GM19324 (cell line): ENCODE measurements around the gene RCN1.
"Not testable (repeated sequence)": the region's sequence is repeated elsewhere in the genome, so short reads cannot be mapped to it uniquely, and the experiment has no call there.

Experiments used
- ATAC-seq: cut with Tn5 transposase; IDR thresholded peaks from one replicate; pipeline ENCODE4 v1.9.1; 2021; ENCODE audit warnings: mild to moderate bottlenecking, moderate library complexity; ENCODE audit not compliant: unreplicated experiment, low FRiP score

Gene RCN1

GRCh38 chr11:32073644-32074026, 17.2 kb upstream of the RCN1 start:
- ATAC-seq: no peak

GRCh38 chr11:32079553-32079952, 11.3 kb upstream of the RCN1 start:
- ATAC-seq: no peak

GRCh38 chr11:32080361-32080980, 10.4 kb upstream of the RCN1 start:
- no peak for ATAC-seq

DNA sequence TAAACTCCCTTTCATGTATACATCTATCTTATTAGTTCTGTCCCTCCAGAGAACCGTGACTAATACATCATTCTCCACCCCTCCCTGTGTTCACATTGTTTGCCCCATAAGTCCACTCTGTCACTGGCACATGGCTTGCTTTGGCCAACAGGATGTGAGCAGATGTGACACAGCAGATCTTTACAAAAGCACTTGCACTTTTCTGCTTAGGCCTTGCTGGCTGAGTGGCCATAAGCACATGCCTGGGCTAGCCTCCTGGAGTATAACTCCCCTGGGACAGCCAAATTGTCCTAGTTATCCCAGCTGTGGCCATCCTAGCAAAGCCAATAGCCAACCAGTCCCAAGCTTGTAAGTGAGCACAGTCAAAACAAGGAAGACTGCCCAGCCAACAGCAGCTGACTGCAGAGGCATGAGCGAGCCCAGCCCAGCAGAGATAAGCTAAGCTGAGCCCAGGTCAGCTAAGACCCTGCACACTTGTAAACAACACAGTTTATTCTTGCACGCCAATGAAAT, 9.7 kb upstream of the RCN1 start:
- ATAC-seq: peak; percentile 66

- ATAC-seq: no peak
Observed at GRCh38 chr11:32081901-32082300, 9.0 kb upstream of the RCN1 start.

GRCh38 chr11:32082346-32082986, 8.4 kb upstream of the RCN1 start:
- no peak for ATAC-seq

- ATAC-seq: no peak
Observed at GRCh38 chr11:32087597-32087996, 3.3 kb upstream of the RCN1 start.

DNA sequence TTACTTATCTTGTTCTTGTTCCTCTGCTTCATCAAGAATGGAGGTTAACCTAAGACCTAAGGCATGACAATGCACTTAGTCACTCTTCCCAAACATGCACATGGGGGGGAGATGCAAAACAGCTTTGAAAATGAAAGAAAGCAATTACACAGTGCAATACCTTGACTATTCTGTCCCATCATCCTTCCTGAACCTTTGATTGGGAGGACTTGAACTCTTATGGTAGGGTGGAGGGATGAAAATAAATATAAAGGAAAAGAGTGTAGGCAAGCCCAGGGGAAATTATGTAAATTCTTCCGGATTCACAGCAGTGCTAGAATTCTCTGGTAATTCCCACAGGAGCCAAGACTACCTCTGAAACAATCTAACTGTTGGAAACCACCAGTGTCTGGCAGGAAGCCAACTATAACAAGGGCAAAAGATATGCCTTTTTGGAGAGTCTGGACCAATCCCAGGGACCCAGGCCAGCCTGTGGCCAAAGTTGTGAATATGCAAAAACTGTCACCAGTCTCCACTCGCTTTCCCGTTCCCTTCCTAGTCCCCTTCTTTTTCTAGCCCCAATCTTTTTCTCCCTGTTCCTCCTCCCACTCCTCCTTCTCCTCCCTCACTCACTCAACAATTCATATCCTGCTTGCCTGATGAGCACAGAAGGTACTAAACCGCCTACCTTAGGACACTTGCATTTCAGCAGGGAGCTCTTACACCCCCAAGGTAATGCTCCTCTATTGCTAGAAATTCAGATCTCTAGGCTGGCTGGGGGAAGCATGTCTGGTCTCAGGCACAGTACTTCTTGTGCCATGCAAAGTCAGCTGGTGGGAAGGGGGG, 2.5 kb upstream of the RCN1 start:
- ATAC-seq: peak; percentile 21

- no peak for ATAC-seq
Observed at GRCh38 chr11:32092581-32093170, 1.8 kb downstream of the RCN1 start.

DNA sequence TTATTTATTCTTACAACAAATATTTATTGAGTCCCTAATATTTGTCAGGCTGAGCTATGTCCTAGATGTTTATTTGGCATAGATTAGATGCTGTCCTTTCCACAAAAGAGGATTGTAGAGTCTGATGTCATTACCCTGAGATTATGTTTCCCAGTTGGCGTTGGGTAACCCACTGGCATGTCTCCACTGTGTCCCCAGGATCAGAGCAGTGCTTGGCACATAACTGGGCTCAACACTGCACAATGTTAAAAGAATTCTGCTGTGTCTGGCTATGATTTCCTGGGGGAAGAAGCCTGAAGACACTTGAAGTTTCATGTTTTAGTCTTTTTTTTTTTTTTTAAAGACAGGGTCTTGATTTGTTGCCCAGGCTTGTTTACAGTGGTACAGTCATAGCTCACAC, 4.0 kb downstream of the RCN1 start:
- ATAC-seq: no peak

DNA sequence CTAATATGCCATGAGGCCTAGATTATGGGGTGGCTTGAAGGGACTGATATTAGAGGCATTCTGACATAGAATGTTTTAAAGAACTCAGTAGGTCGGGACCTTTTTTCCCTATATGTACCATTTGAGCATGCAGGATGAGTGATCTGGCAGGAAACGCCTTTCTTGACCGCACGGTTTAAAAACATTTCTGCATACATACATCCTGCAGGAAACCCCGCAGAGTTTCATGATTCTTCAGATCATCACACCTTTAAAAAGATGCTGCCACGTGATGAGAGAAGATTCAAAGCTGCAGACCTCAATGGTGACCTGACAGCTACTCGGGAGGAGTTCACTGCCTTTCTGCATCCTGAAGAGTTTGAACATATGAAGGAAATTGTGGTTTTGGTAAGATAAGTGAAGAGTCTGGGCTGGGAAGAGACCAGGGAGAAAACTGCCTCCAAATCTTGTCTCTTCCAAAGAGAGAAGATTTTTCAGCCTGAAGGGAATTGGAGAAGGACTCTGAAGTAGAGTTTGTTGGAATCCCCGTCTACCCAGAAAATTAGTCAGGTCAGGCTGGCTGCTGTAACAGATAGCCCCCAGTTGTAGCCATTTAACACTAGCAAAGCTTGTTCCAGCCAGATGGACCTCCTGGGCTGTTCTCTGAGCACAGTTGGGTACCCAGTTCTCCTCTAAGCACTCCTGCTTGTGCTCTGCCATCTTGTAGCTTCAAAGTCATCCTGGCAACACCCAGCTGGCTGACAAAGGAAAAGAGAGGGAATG, 7.4 kb downstream of the RCN1 start:
- ATAC-seq: no peak

GRCh38 chr11:32099516-32099915, 8.6 kb downstream of the RCN1 start:
- ATAC-seq: no peak

- ATAC-seq: no peak
Observed at GRCh38 chr11:32100495-32100894, 9.6 kb downstream of the RCN1 start.

DNA sequence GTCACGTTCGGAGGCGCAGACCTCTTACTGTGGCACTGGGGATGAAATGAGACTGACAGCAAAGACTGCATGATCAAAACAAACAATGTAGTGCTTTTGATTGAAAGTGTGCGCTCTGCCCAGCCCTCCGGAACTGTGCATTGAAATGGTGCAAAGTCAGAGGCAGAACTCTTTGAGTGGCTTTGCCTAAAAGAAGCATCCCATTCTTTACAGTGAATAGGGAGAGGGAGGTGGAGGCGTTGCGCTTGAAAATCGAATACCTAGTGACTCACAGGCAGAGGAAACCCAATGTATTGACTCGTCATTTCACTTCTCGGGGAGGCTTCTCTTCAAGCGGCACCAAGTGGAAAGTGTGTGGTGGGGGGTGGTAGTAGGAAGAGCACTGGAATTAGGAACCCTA, 10.9 kb downstream of the RCN1 start:
- ATAC-seq: no peak

DNA sequence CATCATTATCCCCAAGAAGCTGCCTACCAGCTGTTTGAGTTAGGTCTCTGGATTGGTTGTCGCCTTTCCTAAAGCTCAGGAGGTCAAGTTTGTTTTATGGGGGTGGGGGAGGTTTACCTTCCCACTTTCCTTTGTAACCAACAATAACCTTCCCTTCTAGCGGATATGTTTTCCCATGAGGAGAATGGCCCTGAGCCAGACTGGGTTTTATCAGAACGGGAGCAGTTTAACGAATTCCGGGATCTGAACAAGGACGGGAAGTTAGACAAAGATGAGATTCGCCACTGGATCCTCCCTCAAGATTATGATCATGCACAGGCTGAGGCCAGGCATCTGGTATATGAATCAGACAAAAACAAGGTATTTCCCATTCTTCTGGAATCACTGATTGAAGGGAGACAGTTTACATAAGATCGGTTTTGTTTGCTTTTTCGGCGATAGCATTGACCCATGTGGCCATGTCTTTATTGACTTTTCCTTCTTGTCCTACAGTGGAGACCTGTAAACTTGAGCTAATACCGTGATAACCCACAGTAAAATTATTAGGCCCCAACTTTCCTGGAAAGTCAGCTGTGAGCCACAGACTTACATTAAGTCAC, 12.3 kb downstream of the RCN1 start:
- not testable (repeated sequence) for ATAC-seq

GRCh38 chr11:32103941-32104340, 13.1 kb downstream of the RCN1 start:
- no peak for ATAC-seq

DNA sequence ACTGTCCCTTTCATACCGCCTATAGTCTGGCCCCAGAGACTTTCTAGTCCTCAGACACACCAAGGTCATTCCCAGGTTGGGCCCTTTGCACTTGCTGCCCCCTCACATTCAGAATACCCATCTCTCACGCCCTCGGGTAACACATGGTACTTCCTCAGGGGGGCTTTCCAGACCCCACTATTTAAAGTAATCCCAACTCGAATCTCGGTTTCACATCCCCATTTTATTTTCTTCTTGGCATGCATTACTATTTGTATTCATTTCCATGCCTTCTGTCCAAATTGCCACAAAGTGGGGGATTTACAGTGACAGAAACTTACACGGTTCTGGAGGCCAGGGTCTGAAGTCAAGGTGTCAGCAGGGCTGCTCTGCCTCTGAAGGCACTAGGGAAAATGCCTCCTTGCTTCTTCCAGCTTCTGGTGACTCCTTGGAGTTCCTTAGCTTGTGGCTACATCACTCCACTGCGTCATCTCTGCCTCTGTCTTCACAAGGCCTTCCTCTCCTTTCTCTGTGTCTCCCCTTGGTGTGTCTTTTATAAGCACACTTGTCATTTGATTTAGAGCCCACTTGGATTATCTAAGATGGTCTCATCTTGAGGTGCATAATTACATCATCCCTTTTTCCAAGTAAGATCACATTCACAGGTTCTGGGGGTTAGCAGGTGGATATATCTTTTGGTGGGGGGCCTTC, 15.1 kb downstream of the RCN1 start:
- ATAC-seq: peak; percentile 61

- no peak for ATAC-seq
Observed at GRCh38 chr11:32107647-32108046, 16.8 kb downstream of the RCN1 start.

DNA sequence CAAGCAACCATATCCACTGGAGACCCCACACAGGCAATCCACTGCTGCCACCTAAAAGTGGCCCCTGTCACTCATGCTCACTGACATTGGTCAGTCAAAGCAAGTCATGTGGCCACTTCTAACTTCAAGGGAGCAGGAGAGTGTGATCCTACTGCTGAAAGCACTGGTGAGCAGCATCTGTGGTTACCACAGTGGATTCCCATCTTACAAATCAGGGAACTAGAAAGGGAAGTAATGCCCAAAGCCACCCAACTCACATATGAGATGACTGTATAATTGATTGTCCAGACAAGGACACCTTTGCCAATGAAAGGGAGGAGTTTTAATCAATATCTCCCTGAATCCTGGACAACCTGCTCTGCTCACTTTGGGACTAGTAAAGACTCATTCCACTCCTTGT, 17.7 kb downstream of the RCN1 start:
- ATAC-seq: no peak
